Activated CD8-positive, alpha-beta T cell treated with anti-CD3 and anti-CD28 coated beads, Interleukin-2, amount 10 ng/mL, durations not matched to agents 7 days and 5 days (primary cell): ENCODE results near the gene LRFN2. TPM values are rescaled to one million over a fixed set of nuclear protein-coding genes. Genes with fewer than 3 reads are reported as not detected.

ENCODE experiments used
- ATAC-seq: fragments of 150-1000 bp; cut with Tn5 transposase; one replicate; pipeline ENCODE4 v1.10.0; 2021; ENCODE audit warnings: moderate library complexity
- CTCF ChIA-PET: fragments of 350-600 bp; sonication (Branson Sonifier 250); formaldehyde crosslinking; loops from one replicate; lab custom pipeline; 2021; ENCODE audit warnings: antibody characterized with exemption; lab: Charles Lee
- POLR2A ChIA-PET: fragments of 350-600 bp; sonication (Branson Sonifier 250); formaldehyde crosslinking; loops from one replicate; lab custom pipeline; 2021; ENCODE audit warnings: antibody characterized with exemption; lab: Charles Lee
- DNase-seq: peaks from one replicate; pipeline ENCODE4 v3.0.0-alpha.2; 2020
- H3K27ac Mint-ChIP-seq: one replicate; pipeline ENCODE4 v1.8.0; 2021; ENCODE audit warnings: mild to moderate bottlenecking, mixed read lengths
- H3K27me3 Mint-ChIP-seq: one replicate; pipeline ENCODE4 v1.8.0; 2021; ENCODE audit warnings: low read depth, mixed read lengths
- H3K36me3 Mint-ChIP-seq: one replicate; pipeline ENCODE4 v1.8.0; 2021; ENCODE audit warnings: low read depth, mixed read lengths
- H3K4me1 Mint-ChIP-seq: one replicate; pipeline ENCODE4 v1.8.0; 2021; ENCODE audit warnings: low read depth, mixed read lengths
- H3K4me3 Mint-ChIP-seq: one replicate; pipeline ENCODE4 v1.8.0; 2021; ENCODE audit warnings: mild to moderate bottlenecking, mixed read lengths
- H3K9me3 Mint-ChIP-seq: one replicate; pipeline ENCODE4 v1.8.0; 2022; ENCODE audit warnings: mixed read lengths; ENCODE audit not compliant: insufficient read depth
- total RNA-seq, 2 experiments: library from RNA; stranded (reverse); gene quantifications; one replicate each; pipeline ENCODE4 v1.2.3, GENCODE V29; 2021

Gene LRFN2
- total RNA-seq, 2 experiments from 2014 or later, result not detected

- Mint-ChIP-seq H3K4me1 (peaks cover 21% of the 10 kb centered on the region), H3K9me3 (peaks cover 13% of the 10 kb centered on the region), H3K27ac (no peak overlapping the region), H3K4me3 (no peak overlapping the region), H3K36me3 (peaks cover 10% of the 10 kb centered on the region), H3K27me3 (no peaks in the 10 kb centered on the region)
- ATAC-seq (no peak), DNase-seq (no peak)
- ChIA-PET CTCF (no interaction called here), POLR2A (no interaction called here)
Measured at GRCh38 chr6:40376113-40376650, 211.0 kb downstream of the LRFN2 start.

- no peak overlapping the region for H3K4me3 Mint-ChIP-seq
- ChIA-PET CTCF (interaction anchor here (1.5 kb wide), 1 partner anchor 11 kb away, joined by 3 read pairs; no protein-coding TSS in a partner anchor), POLR2A (no interaction called here)
- H3K27me3 Mint-ChIP-seq, result no peaks in the 10 kb centered on the region
- no peak overlapping the region for H3K27ac Mint-ChIP-seq
- ATAC-seq (no peak), DNase-seq (no peak)
- peaks cover 30% of the 10 kb centered on the region for H3K9me3 Mint-ChIP-seq
- peaks cover 34% of the 10 kb centered on the region for H3K36me3 Mint-ChIP-seq
- peaks cover 44% of the 10 kb centered on the region for H3K4me1 Mint-ChIP-seq
Measured at GRCh38 chr6:40373267-40373666, 213.9 kb downstream of the LRFN2 start.

- Mint-ChIP-seq H3K27me3 (no peaks in the 10 kb centered on the region), H3K36me3 (peaks cover 43% of the 10 kb centered on the region), H3K27ac (peak overlapping the region; percentile 66), H3K4me3 (no peak overlapping the region), H3K4me1 (peaks cover 48% of the 10 kb centered on the region), H3K9me3 (peaks cover 44% of the 10 kb centered on the region)
- POLR2A ChIA-PET, result no interaction called here
- no peak for DNase-seq
- CTCF ChIA-PET, result no interaction called here
- ATAC-seq, result peak; percentile 57
Measured at GRCh38 chr6:40371621-40372020, 215.5 kb downstream of the LRFN2 start.

GRCh38 chr6:40371095-40371494 lies 216.1 kb downstream of the LRFN2 start:
- Mint-ChIP-seq H3K27ac (no peak overlapping the region), H3K4me3 (no peak overlapping the region), H3K27me3 (peaks cover 2% of the 10 kb centered on the region), H3K36me3 (peaks cover 46% of the 10 kb centered on the region), H3K9me3 (peaks cover 48% of the 10 kb centered on the region), H3K4me1 (peaks cover 48% of the 10 kb centered on the region)
- CTCF ChIA-PET, result no interaction called here
- DNase-seq (no peak), ATAC-seq (no peak)
- POLR2A ChIA-PET, result no interaction called here

GRCh38 chr6:40369891-40370290 lies 217.3 kb downstream of the LRFN2 start:
- peaks cover 41% of the 10 kb centered on the region for H3K4me1 Mint-ChIP-seq
- H3K36me3 Mint-ChIP-seq, result peaks cover 46% of the 10 kb centered on the region
- H3K9me3 Mint-ChIP-seq, result peaks cover 55% of the 10 kb centered on the region
- CTCF ChIA-PET, result no interaction called here
- ATAC-seq (peak; percentile 27), DNase-seq (no peak)
- H3K27ac Mint-ChIP-seq, result peak overlapping the region; percentile 39
- POLR2A ChIA-PET, result no interaction called here
- H3K27me3 Mint-ChIP-seq, result peaks cover 2% of the 10 kb centered on the region
- H3K4me3 Mint-ChIP-seq, result peak overlapping the region; percentile 20

GRCh38 chr6:40369042-40369441 lies 218.1 kb downstream of the LRFN2 start:
- Mint-ChIP-seq H3K36me3 (peaks cover 46% of the 10 kb centered on the region), H3K27me3 (peaks cover 2% of the 10 kb centered on the region), H3K4me1 (peaks cover 41% of the 10 kb centered on the region), H3K27ac (peak overlapping the region; percentile 39), H3K4me3 (no peak overlapping the region), H3K9me3 (peaks cover 57% of the 10 kb centered on the region)
- ChIA-PET POLR2A (no interaction called here), CTCF (no interaction called here)
- ATAC-seq (no peak), DNase-seq (no peak)

GRCh38 chr6:40362859-40363258 lies 224.3 kb downstream of the LRFN2 start:
- no peak for DNase-seq
- CTCF ChIA-PET, result interaction anchor here (1.4 kb wide), 1 partner anchor 10 kb away, joined by 3 read pairs; no protein-coding TSS in a partner anchor
- POLR2A ChIA-PET, result no interaction called here
- Mint-ChIP-seq H3K27me3 (peaks cover 26% of the 10 kb centered on the region), H3K36me3 (peaks cover 8% of the 10 kb centered on the region), H3K4me1 (peaks cover under 1% of the 10 kb centered on the region), H3K27ac (no peak overlapping the region), H3K4me3 (no peak overlapping the region), H3K9me3 (peaks cover 24% of the 10 kb centered on the region)
- ATAC-seq, result no peak

GRCh38 chr6:40359808-40360207 lies 227.4 kb downstream of the LRFN2 start:
- Mint-ChIP-seq H3K4me3 (no peak overlapping the region), H3K27ac (no peak overlapping the region), H3K27me3 (peaks cover 24% of the 10 kb centered on the region), H3K4me1 (peaks cover 10% of the 10 kb centered on the region), H3K9me3 (peaks cover under 1% of the 10 kb centered on the region), H3K36me3 (no peaks in the 10 kb centered on the region)
- ATAC-seq, result no peak
- ChIA-PET POLR2A (no interaction called here), CTCF (no interaction called here)
- DNase-seq, result no peak

GRCh38 chr6:40358473-40359460 lies 228.4 kb downstream of the LRFN2 start:
- Mint-ChIP-seq H3K27ac (no peak overlapping the region), H3K9me3 (no peaks in the 10 kb centered on the region), H3K27me3 (peaks cover 24% of the 10 kb centered on the region), H3K4me1 (peaks cover 10% of the 10 kb centered on the region), H3K36me3 (no peaks in the 10 kb centered on the region), H3K4me3 (no peak overlapping the region)
- ChIA-PET CTCF (no interaction called here), POLR2A (no interaction called here)
- no peak for ATAC-seq
- no peak for DNase-seq

GRCh38 chr6:40356242-40356910 lies 230.8 kb downstream of the LRFN2 start:
- ChIA-PET CTCF (interaction anchor here (1.0 kb wide), 1 partner anchor 28 kb away, joined by 3 read pairs; no protein-coding TSS in a partner anchor), POLR2A (no interaction called here)
- peaks cover 10% of the 10 kb centered on the region for H3K4me1 Mint-ChIP-seq
- H3K36me3 Mint-ChIP-seq, result no peaks in the 10 kb centered on the region
- H3K4me3 Mint-ChIP-seq, result no peak overlapping the region
- peaks cover 16% of the 10 kb centered on the region for H3K27me3 Mint-ChIP-seq
- ATAC-seq (no peak), DNase-seq (no peak)
- H3K27ac Mint-ChIP-seq, result peak overlapping the region; percentile 5
- H3K9me3 Mint-ChIP-seq, result no peaks in the 10 kb centered on the region

GRCh38 chr6:40355532-40355931 lies 231.6 kb downstream of the LRFN2 start:
- Mint-ChIP-seq H3K27me3 (peaks cover 12% of the 10 kb centered on the region), H3K4me3 (no peak overlapping the region), H3K9me3 (no peaks in the 10 kb centered on the region), H3K36me3 (no peaks in the 10 kb centered on the region), H3K4me1 (peaks cover 10% of the 10 kb centered on the region), H3K27ac (no peak overlapping the region)
- ChIA-PET CTCF (interaction anchor here (1.0 kb wide), 1 partner anchor 27 kb away, joined by 3 read pairs; no protein-coding TSS in a partner anchor), POLR2A (no interaction called here)
- ATAC-seq (no peak), DNase-seq (no peak)
